ENCODE measurements around the gene TIAM2. TPM values are rescaled to one million over a fixed set of nuclear protein-coding genes. Genes with fewer than 3 reads are reported as not detected.
A peak's percentile ranks its signal among the peaks of the same experiment; 100 is the strongest.
"Not testable (repeated sequence)": the region's sequence is repeated elsewhere in the genome, so short reads cannot be mapped to it uniquely, and the experiment has no call there.

TIAM2 gene
- total RNA-seq, 1 donor from 2014 or later: 11.9 TPM

GRCh38 chr6:155115893-155116570 is 120.9 kb downstream of the TIAM2 start:
- ATAC-seq (no peak), DNase-seq (no peak)
- intact Hi-C loops (cut with micrococcal nuclease): no loop called here

- intact Hi-C loops (cut with micrococcal nuclease): no loop called here
- DNase-seq: no peak
- ATAC-seq: no peak
Observed at GRCh38 chr6:155116571-155116910, 121.4 kb downstream of the TIAM2 start.

- ATAC-seq: no peak
- DNase-seq: no peak
- intact Hi-C loops (cut with micrococcal nuclease): no loop called here
Observed at GRCh38 chr6:155117256-155117655, 122.1 kb downstream of the TIAM2 start.

- DNase-seq (no peak), ATAC-seq (no peak)
- intact Hi-C loops (cut with micrococcal nuclease): no loop called here
Observed at GRCh38 chr6:155117785-155118184, 122.7 kb downstream of the TIAM2 start.

- intact Hi-C loops (cut with micrococcal nuclease); ATAC-seq; DNase-seq: not testable (repeated sequence)
Observed at GRCh38 chr6:155119201-155119600, 124.1 kb downstream of the TIAM2 start.

- intact Hi-C loops (cut with micrococcal nuclease): no loop called here
- ATAC-seq (no peak), DNase-seq (no peak)
Observed at GRCh38 chr6:155120034-155120433, 124.9 kb downstream of the TIAM2 start.

- intact Hi-C loops (cut with micrococcal nuclease): no loop called here
- ATAC-seq (no peak), DNase-seq (no peak)
Observed at GRCh38 chr6:155121294-155121693, 126.2 kb downstream of the TIAM2 start.

- intact Hi-C loops (cut with micrococcal nuclease): no loop called here
- DNase-seq (no peak), ATAC-seq (peak; percentile 55)
Observed at GRCh38 chr6:155121699-155122098, 126.6 kb downstream of the TIAM2 start.

- ATAC-seq (no peak), DNase-seq (no peak)
- intact Hi-C loops (cut with micrococcal nuclease): no loop called here
Observed at GRCh38 chr6:155122199-155122950, 127.3 kb downstream of the TIAM2 start.

- intact Hi-C loops (cut with micrococcal nuclease): no loop called here
- ATAC-seq (no peak), DNase-seq (no peak)
Observed at GRCh38 chr6:155123520-155123919, 128.4 kb downstream of the TIAM2 start.

- ATAC-seq: no peak
- DNase-seq: no peak
- intact Hi-C loops (cut with micrococcal nuclease): no loop called here
Observed at GRCh38 chr6:155125906-155126305, 130.8 kb downstream of the TIAM2 start.

- ATAC-seq (no peak), DNase-seq (no peak)
- intact Hi-C loops (cut with micrococcal nuclease): no loop called here
Observed at GRCh38 chr6:155126727-155127439, 131.8 kb downstream of the TIAM2 start.

- DNase-seq (no peak), ATAC-seq (no peak)
- intact Hi-C loops (cut with micrococcal nuclease): no loop called here
Observed at GRCh38 chr6:155128977-155129376, 133.9 kb downstream of the TIAM2 start.

GRCh38 chr6:155129744-155130143 is 134.6 kb downstream of the TIAM2 start:
- DNase-seq (no peak), ATAC-seq (no peak)
- intact Hi-C loops (cut with micrococcal nuclease): no loop called here

GRCh38 chr6:155130161-155130853 is 135.2 kb downstream of the TIAM2 start:
- no peak for ATAC-seq
- intact Hi-C loops (cut with micrococcal nuclease): no loop called here
- no peak for DNase-seq

- ATAC-seq (no peak), DNase-seq (no peak)
- intact Hi-C loops (cut with micrococcal nuclease): no loop called here
Observed at GRCh38 chr6:155132617-155133016, 137.5 kb downstream of the TIAM2 start.

GRCh38 chr6:155141002-155141401 is 145.9 kb downstream of the TIAM2 start:
- DNase-seq: no peak
- intact Hi-C loops (cut with micrococcal nuclease): no loop called here
- ATAC-seq: no peak

GRCh38 chr6:155141512-155141911 is 146.4 kb downstream of the TIAM2 start:
- intact Hi-C loops (cut with micrococcal nuclease): no loop called here
- DNase-seq (no peak), ATAC-seq (no peak)

GRCh38 chr6:155142168-155143028 is 147.3 kb downstream of the TIAM2 start:
- no peak for ATAC-seq
- DNase-seq: no peak
- intact Hi-C loops (cut with micrococcal nuclease): no loop called here

All from left ventricle myocardium superior (tissue), 1 donor.